PC-9 (cell line): ENCODE measurements around the gene ME3. TPM values are rescaled to one million over a fixed set of nuclear protein-coding genes. Genes with fewer than 3 reads are reported as not detected.

Source experiments
- BruUV-seq: library from RNA; stranded (reverse); fragments of 400-500 nt; replicated peaks from 2 replicates; lab custom pipeline; 2021; lab: Mats Ljungman, UMichigan
- CTCF ChIA-PET: fragments of 300-600 bp; sonication (Branson Sonifier 250); formaldehyde crosslinking; loops from one replicate; lab custom pipeline; 2022; ENCODE audit warnings: antibody characterized with exemption; lab: Charles Lee
- POLR2A ChIA-PET: fragments of 300-600 bp; sonication (Branson Sonifier 250); formaldehyde crosslinking; loops from one replicate; lab custom pipeline; 2022; ENCODE audit warnings: antibody characterized with exemption; ENCODE audit not compliant: unreplicated experiment; lab: Charles Lee
- DNase-seq, 2 experiments: peaks; one replicate each; pipeline versions ENCODE4 v3.0.0 to v3.0.0-alpha.2; 2015 to 2022; ENCODE audit warnings: mixed read lengths in 1 of 2
- H2AFZ ChIP-seq: fragments of 200-600 bp; sonication (generic); 2 replicates; pipeline ENCODE4 v1.8.1; 2017; ENCODE audit warnings: antibody characterized with exemption
- H3F3A ChIP-seq: fragments of 200-600 bp; sonication (generic); 2 replicates; pipeline ENCODE4 v1.8.1; 2017; ENCODE audit warnings: antibody characterized with exemption, mild to moderate bottlenecking, low read depth; ENCODE audit not compliant: insufficient read depth
- H3K27ac ChIP-seq: fragments of 200-600 bp; sonication (generic); 2 replicates; pipeline ENCODE4 v1.6.1; 2016; ENCODE audit warnings: mixed run types
- H3K27me3 ChIP-seq: fragments of 200-600 bp; sonication (generic); 2 replicates; pipeline ENCODE4 v1.6.1; 2016; ENCODE audit warnings: low read depth, mixed run types; ENCODE audit not compliant: insufficient read depth
- H3K36me3 ChIP-seq: fragments of 200-600 bp; sonication (generic); 2 replicates; pipeline ENCODE4 v1.6.1; 2016; ENCODE audit warnings: low read depth, mixed run types
- H3K4me1 ChIP-seq: fragments of 200-600 bp; sonication (generic); replicated peaks from 2 replicates; pipeline ENCODE4 v1.6.1; 2016; ENCODE audit warnings: mixed run types; ENCODE audit not compliant: insufficient read depth
- H3K4me2 ChIP-seq: fragments of 200-600 bp; sonication (generic); 2 replicates; pipeline ENCODE4 v1.6.1; 2017; ENCODE audit warnings: mixed run types
- H3K4me3 ChIP-seq: fragments of 200-600 bp; sonication (generic); 2 replicates; pipeline ENCODE4 v1.6.1; 2016; ENCODE audit warnings: mixed run types
- H3K79me2 ChIP-seq: fragments of 200-600 bp; sonication (generic); 2 replicates; pipeline ENCODE4 v1.6.1; 2017; ENCODE audit warnings: low read depth, mixed run types
- H3K9me2 ChIP-seq: fragments of 200-600 bp; sonication (generic); 2 replicates; pipeline ENCODE4 v1.8.1; 2017; ENCODE audit warnings: mild to moderate bottlenecking; ENCODE audit not compliant: insufficient read depth
- H3K9me3 ChIP-seq: fragments of 200-600 bp; sonication (generic); 2 replicates; pipeline ENCODE4 v1.8.1; 2016; ENCODE audit warnings: low read depth; ENCODE audit not compliant: insufficient read depth
- H4K20me1 ChIP-seq: fragments of 200-600 bp; sonication (generic); 2 replicates; pipeline ENCODE4 v1.8.1; 2017; ENCODE audit not compliant: insufficient read depth
- EZH2 ChIP-seq: fragments of 200-600 bp; sonication (generic); IDR thresholded peaks from 2 replicates; pipeline ENCODE4 v1.8.0; 2017; ENCODE audit warnings: antibody characterized with exemption, low read depth
- intact Hi-C: fragments of 100-400 bp; cut with micrococcal nuclease; formaldehyde crosslinking; loops from one replicate; pipeline ENCODE4 v1.10.0; 2022; ENCODE audit not compliant: unreplicated experiment
- total RNA-seq: library from RNA; stranded (reverse); gene quantifications from 2 replicates; pipeline ENCODE4 v1.2.3, GENCODE V29; 2021
- TF ChIP-seq, protein P1 (sequence below): fragments of 200-600 bp; sonication (generic); conservative IDR thresholded peaks from 2 replicates; pipeline ENCODE4 v1.6.1; 2017; ENCODE audit warnings: mixed run types, antibody characterized with exemption, mild to moderate bottlenecking, moderate library complexity

Gene ME3
- total RNA-seq, 1 experiment from 2014 or later, result 34.0 TPM

DNA sequence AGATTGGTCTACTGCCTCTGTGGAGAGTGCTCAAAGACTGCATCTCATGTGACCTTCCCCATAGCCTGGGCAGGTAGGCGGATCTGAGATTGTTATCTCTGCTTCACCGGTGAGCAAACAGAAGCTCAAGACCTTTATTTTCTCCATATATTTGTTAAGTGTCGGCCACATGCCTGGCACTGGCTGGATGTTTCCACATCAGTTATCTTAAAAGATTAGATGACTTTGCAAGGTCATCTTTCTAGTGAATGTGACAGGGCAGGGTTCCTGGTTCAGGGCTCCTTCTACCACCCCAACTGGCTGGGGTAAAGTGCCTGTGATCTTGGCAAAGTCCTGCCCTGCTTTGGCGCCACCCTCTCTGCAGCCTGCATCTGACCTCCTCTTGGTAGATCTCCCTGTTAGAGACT, 172.7 kb downstream of the ME3 start:
- Histone ChIP-seq H3K27me3 (no peaks in the 10 kb centered on the region), H3K9me3 (0 out of 2 replicates have a peak, but pooled peaks cover 3% of the 10 kb centered on the region), H3K9me2 (no peaks in the 10 kb centered on the region), H3F3A (peaks cover 49% of the 10 kb centered on the region), H3K4me1 (peaks cover 55% of the 10 kb centered on the region), H3K27ac (peak overlapping the region; percentile 74), H3K4me3 (no peak overlapping the region), H3K79me2 (no peaks in the 10 kb centered on the region), H3K4me2 (peak overlapping the region; percentile 49), H3K36me3 (peaks cover 7% of the 10 kb centered on the region; the same call in 1 of the 2 replicates), H4K20me1 (no peaks in the 10 kb centered on the region), H2AFZ (no peak overlapping the region)
- intact Hi-C loops, result loop anchor here (1.0 to 5.0 kb wide), 2 partner anchors 39 to 418 kb away; no protein-coding TSS in a partner anchor
- TF ChIP-seq EZH2, result no peak
- TF ChIP-seq, protein P1, sequence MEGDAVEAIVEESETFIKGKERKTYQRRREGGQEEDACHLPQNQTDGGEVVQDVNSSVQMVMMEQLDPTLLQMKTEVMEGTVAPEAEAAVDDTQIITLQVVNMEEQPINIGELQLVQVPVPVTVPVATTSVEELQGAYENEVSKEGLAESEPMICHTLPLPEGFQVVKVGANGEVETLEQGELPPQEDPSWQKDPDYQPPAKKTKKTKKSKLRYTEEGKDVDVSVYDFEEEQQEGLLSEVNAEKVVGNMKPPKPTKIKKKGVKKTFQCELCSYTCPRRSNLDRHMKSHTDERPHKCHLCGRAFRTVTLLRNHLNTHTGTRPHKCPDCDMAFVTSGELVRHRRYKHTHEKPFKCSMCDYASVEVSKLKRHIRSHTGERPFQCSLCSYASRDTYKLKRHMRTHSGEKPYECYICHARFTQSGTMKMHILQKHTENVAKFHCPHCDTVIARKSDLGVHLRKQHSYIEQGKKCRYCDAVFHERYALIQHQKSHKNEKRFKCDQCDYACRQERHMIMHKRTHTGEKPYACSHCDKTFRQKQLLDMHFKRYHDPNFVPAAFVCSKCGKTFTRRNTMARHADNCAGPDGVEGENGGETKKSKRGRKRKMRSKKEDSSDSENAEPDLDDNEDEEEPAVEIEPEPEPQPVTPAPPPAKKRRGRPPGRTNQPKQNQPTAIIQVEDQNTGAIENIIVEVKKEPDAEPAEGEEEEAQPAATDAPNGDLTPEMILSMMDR, result no peak
- ChIA-PET POLR2A (interaction anchor here (0.6 to 0.7 kb wide), 6 partner anchors 26 to 398 kb away, joined by 3 to 7 read pairs (median 4); no protein-coding TSS in a partner anchor), CTCF (no interaction called here)
- no TSS peak for BruUV-seq
- DNase-seq, result peak; percentile 73 to 96

DNA sequence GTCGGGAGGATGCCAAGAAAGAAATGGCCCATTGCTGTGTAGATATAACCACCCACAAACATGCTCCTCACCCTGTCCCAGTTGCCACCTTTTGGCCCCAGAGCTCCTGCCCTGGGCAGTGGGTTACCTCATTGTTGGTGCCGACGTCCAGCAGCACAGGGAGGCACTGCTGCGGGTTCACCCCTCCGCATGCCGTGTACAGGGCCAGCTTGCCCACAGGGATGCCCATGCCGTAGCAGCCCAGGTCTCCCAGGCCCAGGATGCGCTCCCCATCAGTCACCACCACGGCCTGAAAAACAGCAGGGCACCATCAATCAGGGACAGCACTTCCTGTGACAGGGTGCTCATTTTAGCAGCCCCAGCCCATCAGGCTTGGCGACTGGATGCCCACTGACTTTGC, 174.6 kb downstream of the ME3 start:
- DNase-seq, result no peak
- H3K9me3 ChIP-seq, result 0 out of 2 replicates have a peak, but pooled peaks cover 3% of the 10 kb centered on the region
- intact Hi-C loops, result loop anchor here (1.0 to 5.0 kb wide), 11 partner anchors 14 to 419 kb away; no protein-coding TSS in a partner anchor
- CTCF ChIA-PET, result interaction anchor here (0.6 to 1.7 kb wide), 3 partner anchors 13 to 51 kb away, joined by 3 to 4 read pairs (median 3); no protein-coding TSS in a partner anchor
- H3K36me3 ChIP-seq, result peaks cover 7% of the 10 kb centered on the region; the same call in 1 of the 2 replicates
- peak overlapping the region; percentile 21; the same call in 1 of the 2 replicates for H3K4me2 ChIP-seq
- H3K27me3 ChIP-seq, result no peaks in the 10 kb centered on the region
- H4K20me1 ChIP-seq, result no peaks in the 10 kb centered on the region
- H3F3A ChIP-seq, result peaks cover 49% of the 10 kb centered on the region
- no peak for TF ChIP-seq EZH2
- TF ChIP-seq, protein P1, result no peak
- POLR2A ChIA-PET, result interaction anchor here (0.6 to 1.3 kb wide), 2 partner anchors 13 to 18 kb away, joined by 3 to 21 read pairs; no protein-coding TSS in a partner anchor
- peak overlapping the region; percentile 91 for H3K27ac ChIP-seq
- peaks cover 55% of the 10 kb centered on the region for H3K4me1 ChIP-seq
- no peaks in the 10 kb centered on the region for H3K79me2 ChIP-seq
- H3K9me2 ChIP-seq, result no peaks in the 10 kb centered on the region
- H2AFZ ChIP-seq, result no peak overlapping the region
- no TSS peak for BruUV-seq
- H3K4me3 ChIP-seq, result no peak overlapping the region

GRCh38 chr11:86497310-86497709, 175.1 kb downstream of the ME3 start:
- peaks cover 55% of the 10 kb centered on the region for H3K4me1 ChIP-seq
- H3K4me3 ChIP-seq, result no peak overlapping the region
- H3K9me2 ChIP-seq, result no peaks in the 10 kb centered on the region
- ChIA-PET POLR2A (interaction anchor here (0.6 to 1.3 kb wide), 4 partner anchors 13 to 303 kb away, joined by 3 to 21 read pairs (median 6); partner anchors contain the start of gene PRSS23), CTCF (interaction anchor here (0.6 to 1.7 kb wide), 3 partner anchors 14 to 95 kb away, joined by 3 to 4 read pairs (median 3); no protein-coding TSS in a partner anchor)
- no TSS peak for BruUV-seq
- H3K36me3 ChIP-seq, result peaks cover 5% of the 10 kb centered on the region; the same call in 1 of the 2 replicates
- H3K9me3 ChIP-seq, result 0 out of 2 replicates have a peak, but pooled peaks cover 3% of the 10 kb centered on the region
- no peaks in the 10 kb centered on the region for H4K20me1 ChIP-seq
- TF ChIP-seq, protein P1, result no peak
- no peak for TF ChIP-seq EZH2
- H3K4me2 ChIP-seq, result peak overlapping the region; percentile 21
- H3K27me3 ChIP-seq, result no peaks in the 10 kb centered on the region
- peaks cover 49% of the 10 kb centered on the region for H3F3A ChIP-seq
- H3K27ac ChIP-seq, result peak overlapping the region; percentile 91
- H3K79me2 ChIP-seq, result no peaks in the 10 kb centered on the region
- intact Hi-C loops, result loop anchor here (1.0 to 5.0 kb wide), 11 partner anchors 13 to 420 kb away; no protein-coding TSS in a partner anchor
- no peak overlapping the region for H2AFZ ChIP-seq
- DNase-seq, result peak; percentile 81 to 96
